ENCODE results near the gene GPC6.

GPC6 gene

GRCh38 chr13:93603043-93603442 lies 376.4 kb downstream of the GPC6 start:
- DNase-seq (ENCODE audit: low spot score) (peak; percentile 51), ATAC-seq (ENCODE audit: low read depth) (peak; percentile 100)
- Histone ChIP-seq H3K9me3 (ENCODE audit: severe bottlenecking) (no peaks in the 10 kb centered on the region), H3K4me1 (ENCODE audit: insufficient read depth, poor library complexity, severe bottlenecking) (peaks cover 11% of the 10 kb centered on the region), H3K4me3 (ENCODE audit: severe bottlenecking) (no peak overlapping the region), H3K36me3 (ENCODE audit: low read depth) (no peaks in the 10 kb centered on the region), H3K27ac (ENCODE audit: poor library complexity, severe bottlenecking) (peak overlapping the region; percentile 32), H3K27me3 (ENCODE audit: insufficient read depth, poor library complexity, severe bottlenecking) (no peaks in the 10 kb centered on the region)
- TF ChIP-seq CTCF (IDR thresholded peaks at IDR 0.05; ENCODE audit: poor library complexity, severe bottlenecking), result no peak

- no peaks in the 10 kb centered on the region for H3K9me3 ChIP-seq (ENCODE audit: severe bottlenecking)
- TF ChIP-seq CTCF (IDR thresholded peaks at IDR 0.05; ENCODE audit: poor library complexity, severe bottlenecking), result no peak
- DNase-seq (ENCODE audit: low spot score) (no peak), ATAC-seq (ENCODE audit: low read depth) (no peak)
- H3K4me3 ChIP-seq (ENCODE audit: severe bottlenecking), result no peak overlapping the region
- no peaks in the 10 kb centered on the region for H3K36me3 ChIP-seq (ENCODE audit: low read depth)
- H3K4me1 ChIP-seq (ENCODE audit: insufficient read depth, poor library complexity, severe bottlenecking), result no peaks in the 10 kb centered on the region
- no peak overlapping the region for H3K27ac ChIP-seq (ENCODE audit: poor library complexity, severe bottlenecking)
- no peaks in the 10 kb centered on the region for H3K27me3 ChIP-seq (ENCODE audit: insufficient read depth, poor library complexity, severe bottlenecking)
Measured at GRCh38 chr13:93614776-93615175, 388.2 kb downstream of the GPC6 start.

GRCh38 chr13:93620181-93620765 lies 393.7 kb downstream of the GPC6 start:
- Histone ChIP-seq H3K27me3 (ENCODE audit: insufficient read depth, poor library complexity, severe bottlenecking) (no peaks in the 10 kb centered on the region), H3K9me3 (ENCODE audit: severe bottlenecking) (no peaks in the 10 kb centered on the region), H3K4me1 (ENCODE audit: insufficient read depth, poor library complexity, severe bottlenecking) (no peaks in the 10 kb centered on the region), H3K27ac (ENCODE audit: poor library complexity, severe bottlenecking) (no peak overlapping the region), H3K4me3 (ENCODE audit: severe bottlenecking) (no peak overlapping the region), H3K36me3 (ENCODE audit: low read depth) (no peaks in the 10 kb centered on the region)
- DNase-seq (ENCODE audit: low spot score), result no peak
- TF ChIP-seq CTCF (IDR thresholded peaks at IDR 0.05; ENCODE audit: poor library complexity, severe bottlenecking), result no peak
- no peak for ATAC-seq (ENCODE audit: low read depth)

GRCh38 chr13:93621051-93621450 lies 394.4 kb downstream of the GPC6 start:
- Histone ChIP-seq H3K36me3 (ENCODE audit: low read depth) (no peaks in the 10 kb centered on the region), H3K27ac (ENCODE audit: poor library complexity, severe bottlenecking) (no peak overlapping the region), H3K4me3 (ENCODE audit: severe bottlenecking) (no peak overlapping the region), H3K9me3 (ENCODE audit: severe bottlenecking) (no peaks in the 10 kb centered on the region), H3K4me1 (ENCODE audit: insufficient read depth, poor library complexity, severe bottlenecking) (no peaks in the 10 kb centered on the region), H3K27me3 (ENCODE audit: insufficient read depth, poor library complexity, severe bottlenecking) (no peaks in the 10 kb centered on the region)
- no peak for TF ChIP-seq CTCF (IDR thresholded peaks at IDR 0.05; ENCODE audit: poor library complexity, severe bottlenecking)
- DNase-seq (ENCODE audit: low spot score) (no peak), ATAC-seq (ENCODE audit: low read depth) (no peak)

GRCh38 chr13:93621966-93622365 lies 395.4 kb downstream of the GPC6 start:
- Histone ChIP-seq H3K4me1 (ENCODE audit: insufficient read depth, poor library complexity, severe bottlenecking) (no peaks in the 10 kb centered on the region), H3K27me3 (ENCODE audit: insufficient read depth, poor library complexity, severe bottlenecking) (no peaks in the 10 kb centered on the region), H3K36me3 (ENCODE audit: low read depth) (no peaks in the 10 kb centered on the region), H3K27ac (ENCODE audit: poor library complexity, severe bottlenecking) (no peak overlapping the region), H3K4me3 (ENCODE audit: severe bottlenecking) (no peak overlapping the region), H3K9me3 (ENCODE audit: severe bottlenecking) (no peaks in the 10 kb centered on the region)
- no peak for ATAC-seq (ENCODE audit: low read depth)
- DNase-seq (ENCODE audit: low spot score), result no peak
- no peak for TF ChIP-seq CTCF (IDR thresholded peaks at IDR 0.05; ENCODE audit: poor library complexity, severe bottlenecking)
